Measurements from ENCODE around the gene IL26. TPM values are rescaled to one million over a fixed set of nuclear protein-coding genes. Genes with fewer than 3 reads are reported as not detected.

The IL26 gene
- total RNA-seq, 2 experiments from 2014 or later = 0.25 TPM; not detected in 1

DNA sequence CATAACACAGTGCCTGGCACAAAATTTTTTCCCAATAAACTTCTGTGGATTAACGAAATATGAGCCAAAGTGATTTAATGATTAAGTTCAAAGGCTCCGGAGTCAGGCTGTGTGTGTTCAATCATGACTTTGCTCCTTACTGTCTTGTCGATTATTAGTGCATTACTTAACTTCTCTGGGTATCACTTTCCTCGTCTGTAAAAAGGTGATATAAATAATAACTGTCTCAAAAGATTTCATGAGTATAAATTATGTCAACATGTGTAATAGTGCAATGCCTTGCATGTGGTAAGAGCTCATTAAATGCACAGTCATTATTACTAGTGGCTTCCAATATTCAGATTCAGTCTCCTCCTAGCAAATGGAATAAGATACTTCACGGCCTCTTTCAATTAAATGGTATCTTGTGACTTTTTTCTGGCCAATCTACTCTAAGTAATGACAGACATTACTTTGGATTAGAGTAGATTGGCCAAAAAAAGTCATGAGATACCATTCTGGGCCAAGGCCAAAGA, 59.2 kb downstream of the IL26 start:
- Mint-ChIP-seq H3K27ac (no peak overlapping the region), H3K4me1 (ENCODE audit: low read depth) (no peaks in the 10 kb centered on the region)

DNA sequence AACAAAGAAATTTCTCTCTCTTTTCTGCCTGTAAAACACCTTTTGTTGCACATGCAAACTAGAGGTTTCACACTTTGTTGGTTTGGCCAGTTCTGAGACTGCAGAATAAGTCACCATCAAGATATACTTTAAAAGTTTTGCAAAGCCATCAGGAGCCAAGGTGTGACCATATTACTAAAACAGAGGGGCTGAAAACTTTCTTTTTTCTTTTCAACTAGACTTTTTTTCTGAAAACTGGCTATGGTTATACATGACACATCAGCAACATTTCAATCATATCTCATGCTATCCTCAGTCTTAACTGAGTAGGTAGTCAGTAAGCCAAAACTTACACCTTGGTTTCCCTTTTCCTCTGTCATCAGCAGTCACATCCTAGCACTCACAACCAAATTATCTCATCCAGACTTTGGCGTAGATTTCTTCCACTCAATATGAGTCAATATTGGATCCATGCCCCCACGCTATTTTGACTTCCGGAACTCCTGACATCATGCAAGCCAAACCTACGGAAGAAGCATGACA, 62.0 kb downstream of the IL26 start:
- Mint-ChIP-seq H3K4me3 (no peak overlapping the region), H3K36me3 (ENCODE audit: low read depth) (no peaks in the 10 kb centered on the region), H3K4me1 (ENCODE audit: low read depth) (peaks cover 12% of the 10 kb centered on the region), H3K27me3 (no peaks in the 10 kb centered on the region), H3K9me3 (no peaks in the 10 kb centered on the region), H3K27ac (no peak overlapping the region)
- no peaks in the 10 kb centered on the region for H3K9me3 ChIP-seq (ENCODE audit: control insufficient read depth in 1 of 2, insufficient read depth in 1 of 2, low read length in 2 of 2)
- H3K27ac ChIP-seq (ENCODE audit: low read depth in 1 of 2, low read length in 2 of 2) = no peak overlapping the region
- no peak overlapping the region for H3K4me3 ChIP-seq (ENCODE audit: low read length)
- peaks cover 6% of the 10 kb centered on the region for H3K4me1 ChIP-seq (ENCODE audit: insufficient read depth, low read length)
- no peaks in the 10 kb centered on the region for H3K36me3 ChIP-seq (ENCODE audit: insufficient read depth, low read length)
- intact Hi-C loops (cut with DNase I, micrococcal nuclease) = no loop called here
- CTCF ChIA-PET = no interaction called here
- ATAC-seq (ENCODE audit: poor library complexity) (no peak), DNase-seq (peak in 1 of 14 experiments; percentile 51)
- POLR2A ChIA-PET = no interaction called here
- no peaks in the 10 kb centered on the region for H3K27me3 ChIP-seq (ENCODE audit: control insufficient read depth in 1 of 2, insufficient read depth in 2 of 2, low read length in 2 of 2)
- TF ChIP-seq, protein P1, sequence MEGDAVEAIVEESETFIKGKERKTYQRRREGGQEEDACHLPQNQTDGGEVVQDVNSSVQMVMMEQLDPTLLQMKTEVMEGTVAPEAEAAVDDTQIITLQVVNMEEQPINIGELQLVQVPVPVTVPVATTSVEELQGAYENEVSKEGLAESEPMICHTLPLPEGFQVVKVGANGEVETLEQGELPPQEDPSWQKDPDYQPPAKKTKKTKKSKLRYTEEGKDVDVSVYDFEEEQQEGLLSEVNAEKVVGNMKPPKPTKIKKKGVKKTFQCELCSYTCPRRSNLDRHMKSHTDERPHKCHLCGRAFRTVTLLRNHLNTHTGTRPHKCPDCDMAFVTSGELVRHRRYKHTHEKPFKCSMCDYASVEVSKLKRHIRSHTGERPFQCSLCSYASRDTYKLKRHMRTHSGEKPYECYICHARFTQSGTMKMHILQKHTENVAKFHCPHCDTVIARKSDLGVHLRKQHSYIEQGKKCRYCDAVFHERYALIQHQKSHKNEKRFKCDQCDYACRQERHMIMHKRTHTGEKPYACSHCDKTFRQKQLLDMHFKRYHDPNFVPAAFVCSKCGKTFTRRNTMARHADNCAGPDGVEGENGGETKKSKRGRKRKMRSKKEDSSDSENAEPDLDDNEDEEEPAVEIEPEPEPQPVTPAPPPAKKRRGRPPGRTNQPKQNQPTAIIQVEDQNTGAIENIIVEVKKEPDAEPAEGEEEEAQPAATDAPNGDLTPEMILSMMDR (IDR thresholded peaks at IDR 0.05) = no peak

More for the DNA sequence above, 59.2 kb downstream of the IL26 start:
- H3K9me3 ChIP-seq (ENCODE audit: control insufficient read depth in 1 of 2, insufficient read depth in 1 of 2, low read length in 2 of 2) = no peaks in the 10 kb centered on the region
- POLR2A ChIA-PET = interaction anchor here (0.8 kb wide), 1 partner anchor 15 kb away, joined by 3 read pairs; no protein-coding TSS in a partner anchor
- intact Hi-C loops (cut with DNase I, micrococcal nuclease) = no loop called here
- H3K4me1 ChIP-seq (ENCODE audit: insufficient read depth, low read length) = no peaks in the 10 kb centered on the region
- H3K4me3 ChIP-seq (ENCODE audit: low read length) = no peak overlapping the region
- H3K27me3 ChIP-seq (ENCODE audit: control insufficient read depth in 1 of 2, insufficient read depth in 2 of 2, low read length in 2 of 2) = no peaks in the 10 kb centered on the region
- CTCF ChIA-PET = no interaction called here
- no peaks in the 10 kb centered on the region for H3K27me3 Mint-ChIP-seq
- DNase-seq (no peak), ATAC-seq (ENCODE audit: poor library complexity) (no peak)
- TF ChIP-seq, protein P1 (IDR thresholded peaks at IDR 0.05) = no peak
- no peaks in the 10 kb centered on the region for H3K9me3 Mint-ChIP-seq
- no peak overlapping the region for H3K27ac ChIP-seq (ENCODE audit: low read depth in 1 of 2, low read length in 2 of 2)
- H3K36me3 Mint-ChIP-seq (ENCODE audit: low read depth) = no peaks in the 10 kb centered on the region
- H3K4me3 Mint-ChIP-seq = no peak overlapping the region
- H3K36me3 ChIP-seq (ENCODE audit: insufficient read depth, low read length) = no peaks in the 10 kb centered on the region

DNA sequence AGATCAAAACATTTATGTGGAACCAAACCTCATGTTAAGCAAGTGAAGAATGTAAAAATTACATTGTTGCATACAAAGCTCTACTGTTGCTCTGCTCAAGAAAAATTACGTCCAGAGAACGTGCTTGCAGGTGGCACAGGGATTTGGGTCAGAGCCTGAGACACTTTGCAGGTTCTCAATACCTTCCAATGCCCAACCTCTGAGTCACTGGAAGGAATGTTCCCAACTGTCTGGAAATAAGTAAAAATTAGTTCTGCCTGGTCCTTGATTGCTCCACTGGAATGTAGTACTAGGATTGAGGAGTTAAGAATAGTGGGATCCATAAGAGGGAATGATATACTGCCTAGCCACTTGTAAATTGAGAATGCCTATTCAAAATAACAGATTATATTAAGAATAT, 63.2 kb downstream of the IL26 start:
- Mint-ChIP-seq H3K9me3 (no peaks in the 10 kb centered on the region), H3K27ac (no peak overlapping the region), H3K4me3 (no peak overlapping the region), H3K4me1 (ENCODE audit: low read depth) (peaks cover 15% of the 10 kb centered on the region), H3K27me3 (no peaks in the 10 kb centered on the region), H3K36me3 (ENCODE audit: low read depth) (no peaks in the 10 kb centered on the region)
- Histone ChIP-seq H3K9me3 (ENCODE audit: control insufficient read depth in 1 of 2, insufficient read depth in 1 of 2, low read length in 2 of 2) (no peaks in the 10 kb centered on the region), H3K4me1 (ENCODE audit: insufficient read depth, low read length) (peaks cover 6% of the 10 kb centered on the region), H3K27ac (ENCODE audit: low read depth in 1 of 2, low read length in 2 of 2) (no peak overlapping the region), H3K27me3 (ENCODE audit: control insufficient read depth in 1 of 2, insufficient read depth in 2 of 2, low read length in 2 of 2) (no peaks in the 10 kb centered on the region), H3K36me3 (ENCODE audit: insufficient read depth, low read length) (no peaks in the 10 kb centered on the region), H3K4me3 (ENCODE audit: low read length) (no peak overlapping the region)
- ChIA-PET POLR2A (interaction anchor here (1.4 kb wide), 1 partner anchor 18 kb away, joined by 3 read pairs; no protein-coding TSS in a partner anchor), CTCF (no interaction called here)
- TF ChIP-seq, protein P1 (IDR thresholded peaks at IDR 0.05) = no peak
- DNase-seq (no peak), ATAC-seq (ENCODE audit: poor library complexity) (no peak)
- intact Hi-C loops (cut with DNase I, micrococcal nuclease) = no loop called here

Measured in CD4-positive, alpha-beta T cell (primary cell).